WERI-Rb-1 (cell line): ENCODE measurements around the gene TOPBP1.
"Not testable (repeated sequence)": the region's sequence is repeated elsewhere in the genome, so short reads cannot be mapped to it uniquely, and the experiment has no call there.

Experiments used
- DNase-seq: peaks from one replicate; pipeline ENCODE4 v3.0.0-alpha.2; 2020
- H3K27ac ChIP-seq: fragments of 250-450 bp; sonication (Bioruptor Pico); 2 replicates; pipeline ENCODE4 v1.5.1; 2020; ENCODE audit warnings: mild to moderate bottlenecking, moderate library complexity
- H3K27me3 ChIP-seq: fragments of 250-450 bp; sonication (Bioruptor Pico); 2 replicates; pipeline ENCODE4 v1.5.1; 2021; ENCODE audit warnings: mild to moderate bottlenecking, low read depth, moderate library complexity; ENCODE audit not compliant: insufficient read depth, severe bottlenecking
- H3K36me3 ChIP-seq: fragments of 250-450 bp; sonication (Bioruptor Pico); 2 replicates; pipeline ENCODE4 v1.5.1; 2020; ENCODE audit warnings: mild to moderate bottlenecking, moderate library complexity
- H3K4me3 ChIP-seq: 2 replicates; pipeline ENCODE4 v1.5.1; 2011; ENCODE audit warnings: low read depth, mild to moderate bottlenecking, control low read depth, low read length
- H3K9me3 ChIP-seq: fragments of 250-450 bp; sonication (Bioruptor Pico); 2 replicates; pipeline ENCODE4 v1.5.1; 2021; ENCODE audit warnings: mild to moderate bottlenecking, moderate library complexity; ENCODE audit not compliant: severe bottlenecking
- TF ChIP-seq, protein P1 (sequence below): IDR thresholded peaks from 2 replicates; pipeline ENCODE4 v1.5.1; 2011; ENCODE audit warnings: low read depth, mild to moderate bottlenecking, control low read depth, inconsistent platforms, low read length

Gene TOPBP1

GRCh38 chr3:133563816-133564215, 97.9 kb downstream of the TOPBP1 start:
- no peaks in the 10 kb centered on the region for H3K27me3 ChIP-seq
- H3K9me3 ChIP-seq: no peaks in the 10 kb centered on the region
- no peak for DNase-seq
- H3K36me3 ChIP-seq: no peaks in the 10 kb centered on the region
- TF ChIP-seq, protein P1, sequence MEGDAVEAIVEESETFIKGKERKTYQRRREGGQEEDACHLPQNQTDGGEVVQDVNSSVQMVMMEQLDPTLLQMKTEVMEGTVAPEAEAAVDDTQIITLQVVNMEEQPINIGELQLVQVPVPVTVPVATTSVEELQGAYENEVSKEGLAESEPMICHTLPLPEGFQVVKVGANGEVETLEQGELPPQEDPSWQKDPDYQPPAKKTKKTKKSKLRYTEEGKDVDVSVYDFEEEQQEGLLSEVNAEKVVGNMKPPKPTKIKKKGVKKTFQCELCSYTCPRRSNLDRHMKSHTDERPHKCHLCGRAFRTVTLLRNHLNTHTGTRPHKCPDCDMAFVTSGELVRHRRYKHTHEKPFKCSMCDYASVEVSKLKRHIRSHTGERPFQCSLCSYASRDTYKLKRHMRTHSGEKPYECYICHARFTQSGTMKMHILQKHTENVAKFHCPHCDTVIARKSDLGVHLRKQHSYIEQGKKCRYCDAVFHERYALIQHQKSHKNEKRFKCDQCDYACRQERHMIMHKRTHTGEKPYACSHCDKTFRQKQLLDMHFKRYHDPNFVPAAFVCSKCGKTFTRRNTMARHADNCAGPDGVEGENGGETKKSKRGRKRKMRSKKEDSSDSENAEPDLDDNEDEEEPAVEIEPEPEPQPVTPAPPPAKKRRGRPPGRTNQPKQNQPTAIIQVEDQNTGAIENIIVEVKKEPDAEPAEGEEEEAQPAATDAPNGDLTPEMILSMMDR: no peak
- no peak overlapping the region for H3K4me3 ChIP-seq
- no peak overlapping the region for H3K27ac ChIP-seq

DNA sequence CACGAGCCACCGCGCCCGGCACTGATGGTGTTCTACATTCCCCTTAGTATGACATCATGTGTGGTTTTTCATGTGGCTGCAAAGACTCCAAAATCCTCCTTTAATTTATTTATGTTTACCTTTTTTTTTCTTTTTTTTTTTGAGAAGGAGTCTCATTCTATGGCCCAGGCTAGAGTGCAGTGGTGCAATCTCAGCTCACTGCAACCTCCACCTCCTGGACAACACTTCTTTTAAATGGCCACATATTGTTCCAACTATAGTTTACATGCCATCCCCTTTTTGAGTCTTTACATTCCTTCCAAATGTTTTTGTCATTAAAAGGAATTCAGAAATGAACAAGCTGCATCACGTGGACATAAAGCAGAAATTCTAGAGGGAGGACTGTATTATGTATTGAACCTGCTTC, 98.6 kb downstream of the TOPBP1 start:
- Histone ChIP-seq H3K4me3 (no peak overlapping the region), H3K27ac (no peak overlapping the region), H3K27me3 (no peaks in the 10 kb centered on the region), H3K36me3 (no peaks in the 10 kb centered on the region), H3K9me3 (no peaks in the 10 kb centered on the region)
- TF ChIP-seq, protein P1: no peak
- no peak for DNase-seq

DNA sequence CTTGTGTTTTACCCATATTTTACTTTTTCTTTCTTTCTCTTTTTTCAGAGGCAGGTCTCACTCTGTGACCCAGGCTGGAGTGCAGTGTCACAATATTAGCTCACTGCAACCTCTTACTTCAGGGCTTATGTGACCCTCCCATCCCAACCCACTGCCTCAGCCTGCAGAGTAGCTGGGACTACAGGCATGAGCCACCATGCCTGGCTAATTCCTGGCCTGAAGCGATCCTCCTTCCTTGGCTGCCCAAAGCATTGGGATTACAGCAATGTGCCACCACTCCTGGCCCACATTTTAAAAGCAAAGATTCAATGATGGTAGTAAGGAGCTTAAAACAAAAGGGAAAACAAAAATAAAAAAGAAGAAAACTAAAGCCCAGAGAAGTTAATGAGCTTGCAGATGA, 99.4 kb downstream of the TOPBP1 start:
- Histone ChIP-seq H3K9me3 (no peaks in the 10 kb centered on the region), H3K27ac (no peak overlapping the region), H3K27me3 (no peaks in the 10 kb centered on the region), H3K4me3 (no peak overlapping the region), H3K36me3 (no peaks in the 10 kb centered on the region)
- DNase-seq: no peak
- TF ChIP-seq, protein P1: no peak

- no peak overlapping the region for H3K4me3 ChIP-seq
- no peaks in the 10 kb centered on the region for H3K27me3 ChIP-seq
- no peak overlapping the region for H3K27ac ChIP-seq
- TF ChIP-seq, protein P1: no peak
- no peaks in the 10 kb centered on the region for H3K36me3 ChIP-seq
- H3K9me3 ChIP-seq: no peaks in the 10 kb centered on the region
- DNase-seq: no peak
Measured at GRCh38 chr3:133561679-133562078, 100.1 kb downstream of the TOPBP1 start.

DNA sequence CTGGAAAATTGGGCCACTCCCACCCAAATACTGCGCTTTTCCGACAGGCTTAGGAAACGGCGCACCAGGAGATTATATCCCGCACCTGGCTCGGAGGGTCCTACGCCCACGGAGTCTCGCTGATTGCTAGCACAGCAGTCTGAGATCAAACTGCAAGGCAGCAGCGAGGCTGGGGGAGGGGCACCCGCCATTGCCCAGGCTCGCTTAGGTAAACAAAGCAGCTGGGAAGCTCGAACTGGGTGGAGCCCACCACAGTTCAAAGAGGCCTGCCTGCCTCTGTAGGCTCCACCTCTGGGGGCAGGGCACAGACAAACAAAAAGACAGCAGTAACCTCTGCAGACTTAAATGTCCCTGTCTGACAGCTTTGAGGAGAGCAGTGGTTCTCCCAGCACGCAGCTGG, 110.2 kb downstream of the TOPBP1 start:
- DNase-seq, H3K36me3 ChIP-seq, H3K9me3 ChIP-seq, H3K27ac ChIP-seq, H3K27me3 ChIP-seq, H3K4me3 ChIP-seq: not testable (repeated sequence)
